ENCODE data around the gene UXS1. TPM values are rescaled to one million over a fixed set of nuclear protein-coding genes. Genes with fewer than 3 reads are reported as not detected.

UXS1 gene
- total RNA-seq, 2 experiments from 2014 or later, result 20.5 to 21.9 TPM

DNA sequence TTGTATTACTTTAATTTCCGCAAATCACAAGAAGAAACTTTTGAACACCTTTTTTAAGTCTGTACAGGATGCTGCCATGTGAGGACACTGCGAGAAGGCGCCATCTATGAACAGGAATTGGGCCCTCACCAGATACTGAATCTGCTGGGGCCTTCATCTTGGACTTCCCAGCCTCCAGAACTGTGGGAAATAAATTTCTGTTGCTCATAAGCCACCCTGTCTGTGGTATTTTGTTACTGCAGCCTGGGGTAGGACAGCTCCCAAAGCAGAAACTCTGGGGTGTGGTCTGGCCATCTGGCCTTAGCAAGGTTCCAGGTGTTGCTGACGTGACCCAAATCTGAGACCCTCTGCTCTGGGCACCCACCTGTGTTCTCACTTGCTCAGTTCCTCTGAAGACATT lies 16.5 kb downstream of the UXS1 start:
- no peak overlapping the region for H3K4me2 ChIP-seq (ENCODE audit: low read length)
- no peaks in the 10 kb centered on the region for H3K4me1 ChIP-seq (ENCODE audit: insufficient read depth, low read length, poor library complexity, severe bottlenecking)
- CTCF ChIA-PET (ENCODE audit: unreplicated experiment), result no interaction called here
- intact Hi-C loops (cut with micrococcal nuclease; ENCODE audit: unreplicated experiment), result no loop called here
- POLR2A ChIA-PET, result interaction anchor here (0.6 kb wide), 1 partner anchor 40 kb away, joined by 3 read pairs; no protein-coding TSS in a partner anchor
- H3K79me2 ChIP-seq (ENCODE audit: insufficient read depth, low read depth, low read length), result no peaks in the 10 kb centered on the region
- no peak for TF ChIP-seq CTCF (conservative IDR thresholded peaks at IDR 0.05; ENCODE audit: low read length)
- TF ChIP-seq EZH2phosphoT487 (IDR thresholded peaks at IDR 0.05; ENCODE audit: borderline replicate concordance, low read depth, low read length), result no peak
- no peaks in the 10 kb centered on the region for H3K9me3 ChIP-seq (ENCODE audit: low read length)
- no peak overlapping the region for H2AFZ ChIP-seq (ENCODE audit: low read length)
- no peaks in the 10 kb centered on the region for H3K9me2 ChIP-seq (ENCODE audit: insufficient read depth, low read length)
- peaks cover 6% of the 10 kb centered on the region; the same call in 1 of the 2 replicates for H4K20me1 ChIP-seq (ENCODE audit: insufficient read depth, low read length)
- no peak overlapping the region for H3K27ac ChIP-seq (ENCODE audit: low read depth, low read length, poor library complexity, severe bottlenecking)
- H3K4me3 ChIP-seq (ENCODE audit: low read depth, low read length, poor library complexity, severe bottlenecking), result no peak overlapping the region
- H3K36me3 ChIP-seq (ENCODE audit: insufficient read depth, low read length), result no peaks in the 10 kb centered on the region
- no TSS peak for BruUV-seq (replicated peaks)
- no peak for DNase-seq (ENCODE audit: low spot score)

DNA sequence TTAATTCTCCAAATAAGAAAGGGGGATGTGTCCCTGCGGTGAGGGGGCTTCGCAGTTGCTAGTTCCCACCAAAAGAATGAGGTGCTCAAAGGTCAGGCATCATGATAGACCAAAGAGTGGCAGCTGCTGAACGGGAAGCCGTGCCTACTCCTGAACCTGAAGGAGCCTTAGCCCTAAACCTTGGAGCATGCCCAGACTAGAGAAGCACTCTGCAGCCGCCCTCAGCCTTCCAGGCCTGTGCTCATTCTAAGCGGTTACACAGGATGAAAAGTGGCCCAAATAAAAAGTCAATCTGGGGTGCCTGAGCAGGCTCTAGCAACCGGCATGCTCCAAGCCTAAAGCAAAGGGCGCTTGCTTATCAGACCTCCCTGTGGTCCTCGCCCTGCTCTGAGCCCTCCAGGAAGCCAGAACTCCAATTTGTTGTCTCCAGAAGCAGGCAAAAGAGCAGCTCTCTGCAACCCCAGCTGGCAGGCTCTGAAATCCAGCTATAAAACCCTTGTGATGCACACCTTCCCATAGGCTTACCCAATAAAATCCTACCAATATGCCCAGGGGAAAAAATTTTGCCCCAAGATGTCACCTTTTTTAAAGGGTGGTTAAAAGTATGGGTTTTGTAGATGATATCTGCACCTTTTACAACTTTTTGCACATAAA lies 17.5 kb downstream of the UXS1 start:
- Histone ChIP-seq H4K20me1 (ENCODE audit: insufficient read depth, low read length) (peaks cover 6% of the 10 kb centered on the region; the same call in 1 of the 2 replicates), H3K4me3 (ENCODE audit: low read depth, low read length, poor library complexity, severe bottlenecking) (no peak overlapping the region), H3K79me2 (ENCODE audit: insufficient read depth, low read depth, low read length) (no peaks in the 10 kb centered on the region), H3K9me3 (ENCODE audit: low read length) (no peaks in the 10 kb centered on the region), H3K27ac (ENCODE audit: low read depth, low read length, poor library complexity, severe bottlenecking) (no peak overlapping the region), H2AFZ (ENCODE audit: low read length) (no peak overlapping the region), H3K4me1 (ENCODE audit: insufficient read depth, low read length, poor library complexity, severe bottlenecking) (no peaks in the 10 kb centered on the region), H3K9me2 (ENCODE audit: insufficient read depth, low read length) (no peaks in the 10 kb centered on the region), H3K36me3 (ENCODE audit: insufficient read depth, low read length) (no peaks in the 10 kb centered on the region), H3K4me2 (ENCODE audit: low read length) (no peak overlapping the region)
- CTCF ChIA-PET (ENCODE audit: unreplicated experiment), result no interaction called here
- intact Hi-C loops (cut with micrococcal nuclease; ENCODE audit: unreplicated experiment), result no loop called here
- POLR2A ChIA-PET, result no interaction called here
- BruUV-seq (replicated peaks), result no TSS peak
- no peak for TF ChIP-seq CTCF (conservative IDR thresholded peaks at IDR 0.05; ENCODE audit: low read length)
- TF ChIP-seq EZH2phosphoT487 (IDR thresholded peaks at IDR 0.05; ENCODE audit: borderline replicate concordance, low read depth, low read length), result no peak
- no peak for DNase-seq (ENCODE audit: low spot score)

GRCh38 chr2:106175086-106175850 lies 18.8 kb downstream of the UXS1 start:
- POLR2A ChIA-PET, result no interaction called here
- no peak overlapping the region for H3K4me3 ChIP-seq (ENCODE audit: low read depth, low read length, poor library complexity, severe bottlenecking)
- TF ChIP-seq EZH2phosphoT487 (IDR thresholded peaks at IDR 0.05; ENCODE audit: borderline replicate concordance, low read depth, low read length) (no peak), CTCF (conservative IDR thresholded peaks at IDR 0.05; ENCODE audit: low read length) (no peak)
- H3K4me1 ChIP-seq (ENCODE audit: insufficient read depth, low read length, poor library complexity, severe bottlenecking), result no peaks in the 10 kb centered on the region
- no peaks in the 10 kb centered on the region for H3K9me3 ChIP-seq (ENCODE audit: low read length)
- no peak overlapping the region for H3K4me2 ChIP-seq (ENCODE audit: low read length)
- no peak for DNase-seq (ENCODE audit: low spot score)
- no peaks in the 10 kb centered on the region for H3K36me3 ChIP-seq (ENCODE audit: insufficient read depth, low read length)
- CTCF ChIA-PET (ENCODE audit: unreplicated experiment), result no interaction called here
- H3K9me2 ChIP-seq (ENCODE audit: insufficient read depth, low read length), result no peaks in the 10 kb centered on the region
- BruUV-seq (replicated peaks), result no TSS peak
- no peak overlapping the region for H3K27ac ChIP-seq (ENCODE audit: low read depth, low read length, poor library complexity, severe bottlenecking)
- peaks cover 1% of the 10 kb centered on the region; the same call in 1 of the 2 replicates for H4K20me1 ChIP-seq (ENCODE audit: insufficient read depth, low read length)
- intact Hi-C loops (cut with micrococcal nuclease; ENCODE audit: unreplicated experiment), result no loop called here
- H2AFZ ChIP-seq (ENCODE audit: low read length), result no peak overlapping the region
- no peaks in the 10 kb centered on the region for H3K79me2 ChIP-seq (ENCODE audit: insufficient read depth, low read depth, low read length)
